ENCODE results near the gene NUDT2. TPM values are rescaled to one million over a fixed set of nuclear protein-coding genes. Genes with fewer than 3 reads are reported as not detected.

Gene NUDT2
- total RNA-seq, 1 experiment from 2014 or later: 14.4 TPM

DNA sequence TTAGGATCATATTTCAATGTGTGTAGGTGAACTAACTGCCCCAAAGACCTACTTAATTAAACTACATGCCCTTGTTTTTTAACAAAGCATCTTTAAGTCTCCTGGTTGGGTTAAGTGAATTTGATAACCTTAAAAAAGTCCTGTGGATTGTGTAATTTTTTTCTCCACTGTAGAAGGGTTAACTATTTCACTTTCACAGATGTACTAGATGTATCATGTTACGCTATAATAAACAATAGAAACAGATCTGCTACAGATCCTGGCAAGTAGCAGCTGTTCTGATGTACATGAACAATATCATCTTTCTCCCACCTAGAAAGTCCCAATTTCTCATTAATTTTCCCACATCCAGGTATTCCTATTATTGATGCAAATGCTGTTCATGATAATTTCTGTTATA lies 19.2 kb upstream of the NUDT2 start:
- Mint-ChIP-seq H3K27me3 (ENCODE audit: insufficient read depth, unreplicated experiment) (no peaks in the 10 kb centered on the region), H3K4me3 (ENCODE audit: unreplicated experiment) (no peak overlapping the region), H3K36me3 (ENCODE audit: insufficient read depth, unreplicated experiment) (no peaks in the 10 kb centered on the region), H3K27ac (ENCODE audit: unreplicated experiment) (no peak overlapping the region), H3K4me1 (ENCODE audit: low read depth, unreplicated experiment) (no peaks in the 10 kb centered on the region), H3K9me3 (ENCODE audit: unreplicated experiment) (no peaks in the 10 kb centered on the region)
- Histone ChIP-seq H3K36me3 (ENCODE audit: control insufficient read depth, insufficient read depth, low read length) (no peaks in the 10 kb centered on the region), H3K9me3 (no peaks in the 10 kb centered on the region), H3K27me3 (replicated peaks; ENCODE audit: control insufficient read depth, insufficient read depth, low read length) (no peaks in the 10 kb centered on the region), H3K4me3 (ENCODE audit: low read depth, low read length) (no peak overlapping the region), H3K4me1 (no peaks in the 10 kb centered on the region)
- DNase-seq: no peak
- intact Hi-C loops (cut with micrococcal nuclease; ENCODE audit: unreplicated experiment): no loop called here
- ChIA-PET CTCF (no interaction called here), POLR2A (no interaction called here)
- BruUV-seq (replicated peaks): no TSS peak
- no peak for TF ChIP-seq CTCF (IDR thresholded peaks at IDR 0.05; ENCODE audit: insufficient read depth in 1 of 2, low read depth in 1 of 2, low read length in 1 of 2, severe bottlenecking in 1 of 2, unreplicated experiment in 1 of 2)

DNA sequence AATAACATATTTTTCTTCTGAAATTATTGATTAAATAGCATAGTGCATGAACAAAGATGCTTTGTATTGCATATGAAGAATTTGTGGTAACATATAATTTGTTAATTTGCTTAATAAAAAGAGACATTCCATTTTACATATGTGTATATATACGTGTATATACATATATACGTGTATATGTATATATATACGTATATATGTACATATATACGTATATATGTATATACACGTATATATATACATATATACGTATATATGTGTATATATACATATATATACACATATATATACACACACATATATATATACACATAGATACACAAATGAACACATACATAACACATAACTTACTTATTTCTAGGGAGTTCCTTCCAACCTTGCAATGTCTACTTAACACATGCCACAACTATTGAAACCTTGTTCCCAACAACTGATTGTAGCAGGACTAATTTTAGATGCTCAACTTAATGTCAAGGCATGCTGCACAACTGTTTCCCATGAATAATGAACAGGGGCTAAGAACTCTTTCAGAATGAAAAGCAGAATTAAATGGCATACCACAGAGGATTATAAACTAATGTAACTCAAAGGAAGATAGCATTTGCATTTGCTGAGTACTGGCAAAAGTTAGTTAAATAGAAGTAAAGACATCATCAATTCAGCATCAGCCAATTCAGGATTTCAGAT lies 17.7 kb upstream of the NUDT2 start:
- Mint-ChIP-seq H3K4me3 (ENCODE audit: unreplicated experiment) (no peak overlapping the region), H3K36me3 (ENCODE audit: insufficient read depth, unreplicated experiment) (no peaks in the 10 kb centered on the region), H3K9me3 (ENCODE audit: unreplicated experiment) (no peaks in the 10 kb centered on the region), H3K27me3 (ENCODE audit: insufficient read depth, unreplicated experiment) (no peaks in the 10 kb centered on the region), H3K4me1 (ENCODE audit: low read depth, unreplicated experiment) (no peaks in the 10 kb centered on the region), H3K27ac (ENCODE audit: unreplicated experiment) (no peak overlapping the region)
- Histone ChIP-seq H3K36me3 (ENCODE audit: control insufficient read depth, insufficient read depth, low read length) (no peaks in the 10 kb centered on the region), H3K27me3 (replicated peaks; ENCODE audit: control insufficient read depth, insufficient read depth, low read length) (no peaks in the 10 kb centered on the region), H3K4me3 (ENCODE audit: low read depth, low read length) (no peak overlapping the region), H3K9me3 (no peaks in the 10 kb centered on the region), H3K4me1 (no peaks in the 10 kb centered on the region)
- no TSS peak for BruUV-seq (replicated peaks)
- CTCF ChIA-PET: no interaction called here
- intact Hi-C loops (cut with micrococcal nuclease; ENCODE audit: unreplicated experiment): no loop called here
- POLR2A ChIA-PET: no interaction called here
- no peak for DNase-seq
- no peak for TF ChIP-seq CTCF (IDR thresholded peaks at IDR 0.05; ENCODE audit: insufficient read depth in 1 of 2, low read depth in 1 of 2, low read length in 1 of 2, severe bottlenecking in 1 of 2, unreplicated experiment in 1 of 2)

GRCh38 chr9:34317436-34317835 lies 11.9 kb upstream of the NUDT2 start:
- ChIA-PET CTCF (no interaction called here), POLR2A (no interaction called here)
- H3K27me3 Mint-ChIP-seq (ENCODE audit: insufficient read depth, unreplicated experiment): no peaks in the 10 kb centered on the region
- DNase-seq: no peak
- intact Hi-C loops (cut with micrococcal nuclease; ENCODE audit: unreplicated experiment): no loop called here
- no peaks in the 10 kb centered on the region for H3K9me3 ChIP-seq
- H3K27ac Mint-ChIP-seq (ENCODE audit: unreplicated experiment): no peak overlapping the region
- H3K27me3 ChIP-seq (replicated peaks; ENCODE audit: control insufficient read depth, insufficient read depth, low read length): no peaks in the 10 kb centered on the region
- no peak overlapping the region for H3K4me3 Mint-ChIP-seq (ENCODE audit: unreplicated experiment)
- no peak overlapping the region for H3K4me3 ChIP-seq (ENCODE audit: low read depth, low read length)
- no TSS peak for BruUV-seq (replicated peaks)
- TF ChIP-seq CTCF (IDR thresholded peaks at IDR 0.05; ENCODE audit: insufficient read depth in 1 of 2, low read depth in 1 of 2, low read length in 1 of 2, severe bottlenecking in 1 of 2, unreplicated experiment in 1 of 2): no peak
- H3K4me1 ChIP-seq: no peaks in the 10 kb centered on the region
- H3K9me3 Mint-ChIP-seq (ENCODE audit: unreplicated experiment): no peaks in the 10 kb centered on the region
- H3K36me3 Mint-ChIP-seq (ENCODE audit: insufficient read depth, unreplicated experiment): no peaks in the 10 kb centered on the region
- no peaks in the 10 kb centered on the region for H3K36me3 ChIP-seq (ENCODE audit: control insufficient read depth, insufficient read depth, low read length)
- no peaks in the 10 kb centered on the region for H3K4me1 Mint-ChIP-seq (ENCODE audit: low read depth, unreplicated experiment)
